Measurements from ENCODE around the gene HS6ST3.
"Not testable (repeated sequence)": the region's sequence is repeated elsewhere in the genome, so short reads cannot be mapped to it uniquely, and the experiment has no call there.

DNA sequence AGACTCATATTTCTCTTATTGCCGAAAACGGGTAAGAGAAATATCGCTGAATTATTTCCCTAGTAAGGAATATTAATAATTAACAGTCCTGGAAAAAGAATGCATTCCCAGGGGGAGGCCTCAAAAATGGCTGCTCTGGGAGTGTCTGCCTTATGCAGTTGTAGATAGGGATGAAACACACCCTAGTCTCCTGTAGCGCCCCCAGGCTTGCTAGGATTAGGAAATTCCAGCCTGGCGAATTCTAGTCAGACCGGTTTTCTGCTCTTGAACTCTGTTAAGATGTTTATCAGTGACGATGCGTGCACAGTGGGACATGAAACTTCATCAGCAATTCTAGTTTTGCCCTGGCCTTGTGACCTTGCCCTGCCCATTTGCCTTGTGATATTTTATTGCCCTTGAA lies 18.2 kb downstream of the HS6ST3 start:
- TF ChIP-seq, protein P1, sequence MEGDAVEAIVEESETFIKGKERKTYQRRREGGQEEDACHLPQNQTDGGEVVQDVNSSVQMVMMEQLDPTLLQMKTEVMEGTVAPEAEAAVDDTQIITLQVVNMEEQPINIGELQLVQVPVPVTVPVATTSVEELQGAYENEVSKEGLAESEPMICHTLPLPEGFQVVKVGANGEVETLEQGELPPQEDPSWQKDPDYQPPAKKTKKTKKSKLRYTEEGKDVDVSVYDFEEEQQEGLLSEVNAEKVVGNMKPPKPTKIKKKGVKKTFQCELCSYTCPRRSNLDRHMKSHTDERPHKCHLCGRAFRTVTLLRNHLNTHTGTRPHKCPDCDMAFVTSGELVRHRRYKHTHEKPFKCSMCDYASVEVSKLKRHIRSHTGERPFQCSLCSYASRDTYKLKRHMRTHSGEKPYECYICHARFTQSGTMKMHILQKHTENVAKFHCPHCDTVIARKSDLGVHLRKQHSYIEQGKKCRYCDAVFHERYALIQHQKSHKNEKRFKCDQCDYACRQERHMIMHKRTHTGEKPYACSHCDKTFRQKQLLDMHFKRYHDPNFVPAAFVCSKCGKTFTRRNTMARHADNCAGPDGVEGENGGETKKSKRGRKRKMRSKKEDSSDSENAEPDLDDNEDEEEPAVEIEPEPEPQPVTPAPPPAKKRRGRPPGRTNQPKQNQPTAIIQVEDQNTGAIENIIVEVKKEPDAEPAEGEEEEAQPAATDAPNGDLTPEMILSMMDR (conservative IDR thresholded peaks at IDR 0.05 in 1 of 2, IDR thresholded peaks at IDR 0.05 in 1 of 2; ENCODE audit: low read depth in 1 of 2, low read length in 2 of 2), result not testable (repeated sequence)
- TF ChIP-seq EZH2 (IDR thresholded peaks at IDR 0.05; ENCODE audit: low read length, missing control alignments), result not testable (repeated sequence)
